Vagina (tissue), 2 donors: Measurements from ENCODE around the gene SNED1. TPM values are rescaled to one million over a fixed set of nuclear protein-coding genes. Genes with fewer than 3 reads are reported as not detected.

Experiments used
- DNase-seq, 2 donors: peaks; one replicate each; pipeline ENCODE4 v3.0.0-alpha.2; 2017; ENCODE audit errors: extremely low spot score in 2 of 2
- H3K27ac ChIP-seq: fragments of 200-600 bp; sonication (generic); one replicate; pipeline ENCODE4 v1.5.1; 2019
- H3K27me3 ChIP-seq: fragments of 200-600 bp; sonication (generic); one replicate; pipeline ENCODE4 v1.5.1; 2019
- H3K36me3 ChIP-seq, 2 donors: fragments of 200-600 bp; sonication (generic); one replicate each; pipeline ENCODE4 v1.5.1; 2017 to 2019
- H3K4me1 ChIP-seq: fragments of 200-600 bp; sonication (generic); one replicate; pipeline ENCODE4 v1.5.1; 2019
- H3K4me3 ChIP-seq, 2 donors: fragments of 200-600 bp; sonication (generic); 1 replicate in 1 of 2; 2 replicates in 1 of 2; pipeline ENCODE4 v1.5.1; 2016 to 2019
- H3K9me3 ChIP-seq: fragments of 200-600 bp; sonication (generic); one replicate; pipeline ENCODE4 v1.5.1; 2019
- POLR2A ChIP-seq, 2 donors: fragments of 450-650 bp; IDR thresholded peaks; one replicate each; pipeline ENCODE4 v1.6.1; 2017; ENCODE audit warnings: antibody characterized with exemption in 2 of 2, mild to moderate bottlenecking in 2 of 2, moderate library complexity in 2 of 2
- POLR2AphosphoS5 ChIP-seq, 2 donors: sonication (generic); formaldehyde crosslinking; IDR thresholded peaks; one replicate each; pipeline ENCODE4 v1.9.0; 2017; ENCODE audit warnings: antibody characterized with exemption in 2 of 2, mild to moderate bottlenecking in 2 of 2, low read depth in 1 of 2; ENCODE audit not compliant: insufficient read depth in 1 of 2
- intact Hi-C: fragments of 100-400 bp; cut with DNase I; formaldehyde crosslinking; loops from one replicate; pipeline ENCODE4 v1.15.1; 2023
- total RNA-seq: library from RNA; depleted of rRNA; stranded (reverse); fragments of >200 nt; gene quantifications from one replicate; pipeline ENCODE4 v1.2.3, GENCODE V29; 2016
- TF ChIP-seq, protein P1 (sequence below), 3 experiments: fragments of 450-650 bp in 2 of 3; fragments of 200-600 bp in 1 of 3; sonication (generic) in 1 of 3; IDR thresholded peaks; one replicate each; pipeline ENCODE4 v1.5.1; 2017 to 2019; ENCODE audit warnings: antibody characterized with exemption in 3 of 3, mild to moderate bottlenecking in 2 of 3, moderate library complexity in 2 of 3

Gene SNED1
- total RNA-seq, 1 donor from 2014 or later, result 55.5 TPM

DNA sequence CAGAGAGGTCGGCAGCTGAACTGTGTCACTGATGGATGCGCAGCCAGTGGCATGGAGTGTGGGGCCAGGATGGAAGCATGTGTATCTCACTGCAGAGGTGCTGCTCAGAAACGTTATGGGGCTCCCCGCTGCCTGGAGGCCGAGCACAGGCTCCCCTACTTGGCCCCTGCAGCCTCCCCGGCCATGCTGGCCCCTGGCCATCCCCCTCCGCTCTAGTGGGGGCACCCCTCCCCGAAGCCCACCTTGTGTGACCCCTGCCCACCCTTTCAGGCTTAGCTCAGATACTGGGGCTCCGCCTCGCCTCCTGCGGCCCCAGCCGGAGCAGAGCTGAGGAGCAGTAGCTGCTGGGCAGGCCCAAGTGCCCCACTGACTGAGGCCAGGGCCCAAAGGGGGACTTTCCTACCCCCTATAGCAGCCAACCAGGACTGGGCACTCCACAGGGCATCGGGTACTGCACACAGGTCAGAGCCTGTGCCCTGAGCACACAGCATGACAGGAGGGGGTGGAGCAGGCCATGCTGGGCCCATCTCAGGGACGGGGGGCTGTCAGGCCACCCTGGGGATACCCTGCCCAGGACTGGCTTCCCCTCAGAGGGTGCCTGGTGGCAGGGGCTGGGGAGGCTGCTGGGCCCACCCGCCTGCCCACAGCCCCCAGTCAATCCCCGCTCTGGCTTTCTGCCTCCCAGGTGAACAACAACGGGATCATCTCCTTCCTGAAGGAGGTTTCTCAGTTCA is 31.3 kb downstream of the SNED1 start:
- peaks cover 0 to 8% of the 10 kb centered on the region in 2 donors for H3K36me3 ChIP-seq
- peak; percentile 80 to 87 for DNase-seq
- no peak overlapping the region for H3K4me3 ChIP-seq
- no peaks in the 10 kb centered on the region for H3K27me3 ChIP-seq
- H3K27ac ChIP-seq, result no peak overlapping the region
- H3K9me3 ChIP-seq, result peaks cover 8% of the 10 kb centered on the region
- H3K4me1 ChIP-seq, result no peaks in the 10 kb centered on the region
- TF ChIP-seq POLR2A (IDR thresholded peaks at IDR 0.05), result no peak
- TF ChIP-seq, protein P1, sequence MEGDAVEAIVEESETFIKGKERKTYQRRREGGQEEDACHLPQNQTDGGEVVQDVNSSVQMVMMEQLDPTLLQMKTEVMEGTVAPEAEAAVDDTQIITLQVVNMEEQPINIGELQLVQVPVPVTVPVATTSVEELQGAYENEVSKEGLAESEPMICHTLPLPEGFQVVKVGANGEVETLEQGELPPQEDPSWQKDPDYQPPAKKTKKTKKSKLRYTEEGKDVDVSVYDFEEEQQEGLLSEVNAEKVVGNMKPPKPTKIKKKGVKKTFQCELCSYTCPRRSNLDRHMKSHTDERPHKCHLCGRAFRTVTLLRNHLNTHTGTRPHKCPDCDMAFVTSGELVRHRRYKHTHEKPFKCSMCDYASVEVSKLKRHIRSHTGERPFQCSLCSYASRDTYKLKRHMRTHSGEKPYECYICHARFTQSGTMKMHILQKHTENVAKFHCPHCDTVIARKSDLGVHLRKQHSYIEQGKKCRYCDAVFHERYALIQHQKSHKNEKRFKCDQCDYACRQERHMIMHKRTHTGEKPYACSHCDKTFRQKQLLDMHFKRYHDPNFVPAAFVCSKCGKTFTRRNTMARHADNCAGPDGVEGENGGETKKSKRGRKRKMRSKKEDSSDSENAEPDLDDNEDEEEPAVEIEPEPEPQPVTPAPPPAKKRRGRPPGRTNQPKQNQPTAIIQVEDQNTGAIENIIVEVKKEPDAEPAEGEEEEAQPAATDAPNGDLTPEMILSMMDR (IDR thresholded peaks at IDR 0.05), result no peak
- TF ChIP-seq POLR2AphosphoS5 (IDR thresholded peaks at IDR 0.05; ENCODE audit: insufficient read depth in 1 of 2, low read depth in 1 of 2), result no peak
- intact Hi-C loops, result no loop called here

DNA sequence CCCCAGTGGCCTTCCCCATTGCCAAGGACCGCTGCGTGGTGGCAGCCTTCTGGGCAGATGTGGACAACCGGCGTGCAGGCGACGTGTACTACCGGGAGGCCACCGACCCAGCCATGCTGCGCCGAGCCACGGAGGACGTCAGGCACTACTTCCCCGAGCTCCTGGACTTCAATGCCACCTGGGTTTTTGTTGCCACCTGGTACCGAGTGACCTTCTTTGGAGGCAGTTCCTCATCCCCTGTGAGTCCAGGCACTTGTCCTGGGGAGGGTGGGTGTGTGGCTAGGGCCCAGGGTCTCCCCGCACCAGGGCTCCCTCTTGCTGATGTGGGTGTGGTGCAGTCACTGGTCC is 31.9 kb downstream of the SNED1 start:
- Histone ChIP-seq H3K36me3 (peaks cover 0 to 8% of the 10 kb centered on the region in 2 donors), H3K27ac (no peak overlapping the region), H3K27me3 (no peaks in the 10 kb centered on the region), H3K4me3 (no peak overlapping the region), H3K9me3 (peaks cover 5% of the 10 kb centered on the region), H3K4me1 (peaks cover 1% of the 10 kb centered on the region)
- peak in 1 of 2 donors; percentile 91 for DNase-seq
- no peak for TF ChIP-seq POLR2AphosphoS5 (IDR thresholded peaks at IDR 0.05; ENCODE audit: insufficient read depth in 1 of 2, low read depth in 1 of 2)
- TF ChIP-seq, protein P1 (IDR thresholded peaks at IDR 0.05), result no peak
- no peak for TF ChIP-seq POLR2A (IDR thresholded peaks at IDR 0.05)
- intact Hi-C loops, result no loop called here

DNA sequence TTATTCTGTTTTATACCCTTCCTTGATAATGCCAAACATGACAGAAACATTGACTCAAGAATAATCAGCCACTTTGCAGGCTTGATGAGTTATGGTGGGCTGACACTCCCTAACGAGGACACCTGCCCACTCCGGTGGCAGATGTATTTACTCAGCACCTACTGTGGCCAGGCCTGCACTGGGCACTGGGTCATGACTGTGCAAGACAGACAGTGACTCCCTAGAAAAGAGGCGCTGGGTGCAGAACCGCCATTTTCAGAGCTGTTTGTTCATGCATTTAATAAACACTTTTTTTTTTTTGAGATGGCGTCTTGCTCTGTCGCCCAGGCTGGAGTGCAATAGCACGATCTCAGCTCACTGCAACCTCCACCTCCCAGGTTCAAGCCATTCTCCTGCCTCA is 32.5 kb downstream of the SNED1 start:
- DNase-seq, result no peak
- no peak overlapping the region for H3K27ac ChIP-seq
- intact Hi-C loops, result no loop called here
- no peaks in the 10 kb centered on the region for H3K27me3 ChIP-seq
- peaks cover 0 to 8% of the 10 kb centered on the region in 2 donors for H3K36me3 ChIP-seq
- peaks cover 5% of the 10 kb centered on the region for H3K4me1 ChIP-seq
- H3K9me3 ChIP-seq, result no peaks in the 10 kb centered on the region
- no peak overlapping the region for H3K4me3 ChIP-seq
- TF ChIP-seq POLR2A (IDR thresholded peaks at IDR 0.05) (no peak), POLR2AphosphoS5 (IDR thresholded peaks at IDR 0.05; ENCODE audit: insufficient read depth in 1 of 2, low read depth in 1 of 2) (no peak)
- TF ChIP-seq, protein P1 (IDR thresholded peaks at IDR 0.05), result no peak

DNA sequence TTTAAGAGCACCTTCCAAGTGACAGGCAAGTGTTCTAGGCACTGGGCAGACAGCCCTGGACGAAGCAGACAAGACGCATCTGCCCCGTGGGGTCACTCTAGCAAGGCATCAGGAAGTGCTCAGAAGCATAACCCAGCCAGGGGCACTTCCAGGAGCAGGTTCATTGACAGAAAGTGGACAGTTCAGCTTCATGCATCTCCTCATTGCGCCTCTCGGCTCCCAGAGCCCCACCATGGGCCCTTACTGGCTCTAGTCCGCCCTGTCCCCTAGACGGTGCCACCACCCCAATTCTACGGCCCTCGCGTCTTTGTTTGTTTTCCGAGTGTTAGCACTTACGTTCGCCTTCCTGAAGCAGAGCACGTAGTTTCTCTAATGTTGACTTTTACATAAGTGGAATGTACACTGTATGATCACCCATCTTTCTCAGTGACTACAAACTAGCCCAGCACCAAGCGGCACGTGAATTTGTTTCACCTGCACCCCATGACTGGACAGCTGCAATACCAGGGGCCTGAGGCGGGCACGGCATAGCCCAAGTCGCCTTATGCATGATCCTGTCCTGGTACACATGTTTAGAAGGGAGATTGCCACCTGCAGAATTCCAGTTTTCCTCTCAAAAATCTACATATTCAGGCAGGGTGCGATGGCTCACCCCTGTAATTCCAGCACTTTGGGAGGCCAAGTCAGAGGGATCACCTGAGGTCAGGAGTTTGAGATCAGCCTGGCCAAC is 33.2 kb downstream of the SNED1 start:
- Histone ChIP-seq H3K27me3 (no peaks in the 10 kb centered on the region), H3K9me3 (no peaks in the 10 kb centered on the region), H3K27ac (no peak overlapping the region), H3K4me3 (no peak overlapping the region), H3K4me1 (peaks cover 12% of the 10 kb centered on the region), H3K36me3 (peaks cover 0 to 8% of the 10 kb centered on the region in 2 donors)
- DNase-seq, result peak in 1 of 2 donors; percentile 79
- intact Hi-C loops, result no loop called here
- no peak for TF ChIP-seq POLR2A (IDR thresholded peaks at IDR 0.05)
- TF ChIP-seq, protein P1 (IDR thresholded peaks at IDR 0.05), result no peak
- TF ChIP-seq POLR2AphosphoS5 (IDR thresholded peaks at IDR 0.05; ENCODE audit: insufficient read depth in 1 of 2, low read depth in 1 of 2), result no peak
